GM21576 (cell line): ENCODE results near the gene STK10.

ENCODE experiments used
- ATAC-seq: cut with Tn5 transposase; IDR thresholded peaks from one replicate; pipeline ENCODE4 v1.9.1; 2021; ENCODE audit warnings: mild to moderate bottlenecking, moderate library complexity; ENCODE audit not compliant: unreplicated experiment

Gene STK10

GRCh38 chr5:171992305-171992704, 195.7 kb downstream of the STK10 start:
- ATAC-seq, result no peak
